Renal pelvis (tissue), 4 donors: Measurements from ENCODE around the gene AOPEP. TPM values are rescaled to one million over a fixed set of nuclear protein-coding genes. Genes with fewer than 3 reads are reported as not detected.
"Not testable (repeated sequence)": the region's sequence is repeated elsewhere in the genome, so short reads cannot be mapped to it uniquely, and the experiment has no call there.

Experiments
- DNase-seq: peaks from one replicate; pipeline ENCODE4 v3.0.0-alpha.2; 2013
- polyA plus RNA-seq, 3 donors: library from polyadenylated mRNA; unstranded; fragments of 120-200 nt; gene quantifications; one replicate each; pipeline ENCODE4 v1.2.1, GENCODE V29; 2013; ENCODE audit not compliant: insufficient read length in 3 of 3

AOPEP gene
- polyA plus RNA-seq, 3 donors, result 57.9 to 61.7 (median 59.4) TPM

GRCh38 chr9:94931036-94931633 lies 204.6 kb downstream of the AOPEP start:
- no peak for DNase-seq

DNA sequence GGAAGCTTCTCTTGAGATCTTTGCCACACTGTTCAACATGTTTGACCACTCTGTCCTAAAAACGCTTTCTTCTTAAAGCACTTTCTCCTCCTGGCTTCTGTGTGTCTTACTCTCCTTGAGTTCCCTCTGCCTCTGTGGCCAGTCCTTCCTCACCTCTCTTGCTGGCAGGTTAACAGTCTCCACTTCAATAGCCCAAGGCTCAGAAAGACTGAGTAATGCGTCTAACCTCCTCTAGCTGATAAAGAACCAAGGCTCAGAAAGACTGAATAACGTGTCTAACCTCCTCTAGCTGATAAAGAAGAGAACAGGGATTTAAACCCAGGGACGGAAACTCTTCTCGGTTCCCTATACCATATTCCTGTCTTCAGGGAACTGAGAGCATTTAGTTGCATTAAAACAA lies 205.2 kb downstream of the AOPEP start:
- no peak for DNase-seq

- no peak for DNase-seq
Observed at GRCh38 chr9:94932652-94933510, 206.4 kb downstream of the AOPEP start.

- no peak for DNase-seq
Observed at GRCh38 chr9:94933511-94933828, 207.0 kb downstream of the AOPEP start.

GRCh38 chr9:94934816-94935328 lies 208.4 kb downstream of the AOPEP start:
- no peak for DNase-seq

GRCh38 chr9:94935396-94935795 lies 208.9 kb downstream of the AOPEP start:
- DNase-seq, result no peak

DNA sequence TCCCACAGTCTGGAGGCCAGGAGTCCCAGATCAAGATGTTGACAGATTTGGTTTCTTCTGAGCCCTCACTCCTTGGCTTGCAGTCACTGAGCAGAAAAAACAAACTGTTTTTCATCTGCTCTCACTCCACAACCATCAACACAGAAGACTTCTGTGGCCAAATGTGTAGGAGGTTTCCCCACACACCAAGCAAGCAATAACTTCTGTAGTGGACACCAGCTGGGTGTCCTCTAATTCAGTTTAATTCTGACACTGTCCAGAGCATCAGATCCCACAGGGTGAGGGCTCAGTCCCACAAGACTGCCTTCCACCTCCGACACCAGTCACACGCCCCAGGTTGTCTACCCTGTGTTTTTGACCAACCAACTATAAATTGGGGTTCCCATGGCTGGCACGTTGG lies 209.9 kb downstream of the AOPEP start:
- no peak for DNase-seq

DNA sequence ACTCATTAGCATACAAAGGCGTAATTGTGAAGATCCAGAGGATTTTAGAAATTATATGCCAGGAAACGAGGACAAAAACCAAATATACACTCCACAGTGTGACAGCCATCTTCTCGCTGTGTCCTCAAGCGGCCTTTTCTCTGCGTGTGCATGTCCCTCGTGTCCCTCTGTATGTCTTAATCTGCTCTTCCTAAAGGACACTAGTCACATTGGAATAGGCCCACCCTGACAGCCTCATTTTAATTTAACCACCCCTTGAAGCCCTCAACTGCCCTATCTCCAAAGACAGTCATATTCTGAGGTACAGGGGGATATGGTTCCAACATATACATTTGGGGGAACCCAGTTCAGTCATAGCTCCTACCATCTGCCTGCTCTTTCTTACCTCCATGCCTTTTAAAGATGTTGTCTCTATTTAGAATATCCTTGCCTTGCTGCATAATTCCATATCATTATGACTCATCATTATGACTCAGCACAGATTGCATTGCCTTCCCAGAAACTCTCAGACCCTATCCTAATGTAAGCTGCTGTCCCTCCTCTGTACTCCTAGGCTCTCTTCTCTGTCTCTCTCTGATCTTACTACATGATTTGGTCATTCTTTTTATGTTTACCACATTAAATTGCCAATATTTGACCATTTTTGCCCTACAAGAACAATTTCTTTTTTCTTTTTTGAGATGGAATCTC lies 210.9 kb downstream of the AOPEP start:
- DNase-seq, result no peak

- no peak for DNase-seq
Observed at GRCh38 chr9:94938384-94938783, 211.9 kb downstream of the AOPEP start.

DNA sequence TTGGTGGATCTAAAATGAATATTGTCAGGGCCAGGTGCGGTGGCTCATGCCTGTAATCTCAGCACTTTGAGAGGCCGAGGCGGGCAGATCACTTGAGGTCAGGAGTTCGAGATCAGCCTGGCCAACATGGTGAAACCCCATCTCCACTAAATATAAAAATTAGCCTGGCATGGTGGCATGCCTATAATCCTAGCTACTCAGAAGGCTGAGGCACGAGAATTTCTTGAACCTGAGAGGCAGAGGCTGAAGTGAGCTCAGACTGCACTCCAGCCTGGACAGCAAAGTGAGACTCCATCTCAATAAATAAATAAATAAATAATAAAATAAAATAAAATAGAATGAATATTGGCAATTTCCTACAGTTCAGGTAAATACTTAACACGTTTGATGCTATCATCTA lies 213.8 kb downstream of the AOPEP start:
- not testable (repeated sequence) for DNase-seq

- no peak for DNase-seq
Observed at GRCh38 chr9:94941211-94941875, 214.8 kb downstream of the AOPEP start.

- DNase-seq, result no peak
Observed at GRCh38 chr9:94944626-94945025, 218.1 kb downstream of the AOPEP start.

- DNase-seq, result no peak
Observed at GRCh38 chr9:94945197-94946144, 219.0 kb downstream of the AOPEP start.

DNA sequence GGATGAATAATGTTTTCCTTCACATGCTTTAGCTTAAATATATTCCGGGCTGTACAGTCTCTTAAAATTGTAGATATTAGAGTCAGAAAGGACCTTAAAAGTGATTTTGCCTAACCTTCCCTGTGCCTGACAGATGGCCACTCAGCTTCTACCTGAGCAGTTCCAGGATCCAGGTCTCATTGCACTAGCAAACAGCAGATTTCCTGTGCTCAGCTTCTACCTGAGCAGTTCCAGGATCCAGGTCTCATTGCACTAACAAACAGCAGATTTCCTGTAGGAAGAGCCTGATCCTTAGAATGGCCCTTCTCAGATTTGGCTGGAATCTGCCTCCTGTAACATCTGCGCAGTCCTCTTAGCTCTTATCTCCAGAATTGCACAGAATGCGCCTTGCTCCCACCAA lies 219.8 kb downstream of the AOPEP start:
- no peak for DNase-seq

GRCh38 chr9:94948567-94949235 lies 222.2 kb downstream of the AOPEP start:
- DNase-seq, result no peak

DNA sequence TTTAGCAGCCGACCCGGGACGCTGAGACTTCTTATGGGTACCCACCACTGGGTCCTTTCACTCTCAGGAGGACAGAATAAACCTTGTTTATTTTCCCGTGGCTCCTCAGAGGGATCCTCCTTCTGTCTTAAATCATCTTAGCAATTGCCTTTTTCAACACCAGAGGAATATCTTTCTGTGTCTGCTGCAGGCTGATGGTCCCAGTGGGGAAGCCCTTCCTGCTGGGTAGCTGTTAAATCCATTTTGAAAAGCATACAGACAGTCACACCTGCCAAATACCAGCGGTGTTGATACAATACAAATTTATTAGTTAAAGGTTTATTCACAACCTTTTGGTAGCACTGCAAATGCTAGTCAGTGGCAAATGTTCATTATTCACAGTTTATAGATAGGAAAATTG lies 222.9 kb downstream of the AOPEP start:
- DNase-seq, result no peak

DNA sequence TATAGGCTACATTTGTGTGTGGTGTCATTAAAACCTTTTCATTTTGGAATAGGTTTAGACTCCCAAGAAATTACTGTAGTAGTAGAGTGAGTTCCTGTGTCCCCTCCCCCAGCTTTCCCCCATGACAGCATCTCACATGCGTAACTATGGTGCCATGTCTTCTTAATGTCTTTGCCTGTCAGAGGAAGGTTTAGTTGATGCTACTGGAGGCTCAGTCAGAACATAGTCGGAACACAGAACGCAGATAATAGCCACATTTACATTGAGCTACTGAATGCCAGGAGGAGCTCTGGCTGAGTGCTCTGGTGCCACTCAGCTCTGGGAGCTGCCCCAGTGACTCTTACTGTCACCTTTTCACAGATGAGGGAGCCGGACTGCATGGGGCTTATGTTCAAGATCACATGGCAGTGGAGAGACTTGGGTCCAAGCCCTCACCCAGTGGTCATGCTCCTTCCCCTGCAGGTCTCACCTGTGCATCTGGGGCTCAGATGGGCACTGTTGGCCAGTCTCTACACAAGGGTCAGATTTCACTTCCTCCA lies 223.6 kb downstream of the AOPEP start:
- no peak for DNase-seq

GRCh38 chr9:94950579-94951323 lies 224.3 kb downstream of the AOPEP start:
- no peak for DNase-seq

DNA sequence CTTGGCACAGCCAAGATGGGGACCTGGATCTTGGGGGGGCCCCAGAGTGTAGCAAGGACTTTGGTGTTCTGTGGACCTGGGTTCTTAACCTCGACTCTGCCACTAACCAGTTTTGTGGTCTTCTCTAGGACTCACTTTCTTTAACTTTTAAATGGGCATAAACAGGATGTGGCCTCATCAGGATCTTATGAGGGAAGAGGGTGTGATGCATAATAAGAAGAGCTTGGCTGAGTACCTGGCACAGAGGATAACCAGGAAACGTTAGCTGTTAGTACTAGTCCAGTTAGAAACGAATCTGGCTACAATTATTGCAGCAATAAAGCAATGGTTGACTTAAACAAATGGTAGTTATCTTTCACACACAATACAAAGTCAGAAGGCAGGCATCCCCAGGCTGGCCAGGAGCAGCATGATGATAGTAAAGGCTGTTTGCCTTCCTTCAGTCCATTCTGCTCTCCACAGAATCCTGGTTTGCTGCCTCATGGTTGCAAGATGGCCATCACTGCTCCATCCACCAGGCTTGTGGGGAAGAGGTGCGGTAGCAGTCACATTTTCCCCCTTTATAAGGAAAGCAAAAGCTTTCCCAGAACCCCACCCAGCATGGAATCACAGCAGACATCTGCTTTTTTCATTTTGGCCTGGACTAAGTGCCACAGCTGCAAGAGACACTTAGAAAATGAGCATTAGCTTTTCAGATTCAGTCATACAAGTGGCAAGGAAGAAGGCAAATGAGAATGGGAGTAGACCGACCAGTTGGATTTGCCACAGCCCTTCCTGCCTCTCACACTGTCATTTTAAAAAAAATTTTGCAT lies 225.0 kb downstream of the AOPEP start:
- no peak for DNase-seq
